ENCODE results near the gene FAM83G.
"Not testable (repeated sequence)": the region's sequence is repeated elsewhere in the genome, so short reads cannot be mapped to it uniquely, and the experiment has no call there.

FAM83G gene

DNA sequence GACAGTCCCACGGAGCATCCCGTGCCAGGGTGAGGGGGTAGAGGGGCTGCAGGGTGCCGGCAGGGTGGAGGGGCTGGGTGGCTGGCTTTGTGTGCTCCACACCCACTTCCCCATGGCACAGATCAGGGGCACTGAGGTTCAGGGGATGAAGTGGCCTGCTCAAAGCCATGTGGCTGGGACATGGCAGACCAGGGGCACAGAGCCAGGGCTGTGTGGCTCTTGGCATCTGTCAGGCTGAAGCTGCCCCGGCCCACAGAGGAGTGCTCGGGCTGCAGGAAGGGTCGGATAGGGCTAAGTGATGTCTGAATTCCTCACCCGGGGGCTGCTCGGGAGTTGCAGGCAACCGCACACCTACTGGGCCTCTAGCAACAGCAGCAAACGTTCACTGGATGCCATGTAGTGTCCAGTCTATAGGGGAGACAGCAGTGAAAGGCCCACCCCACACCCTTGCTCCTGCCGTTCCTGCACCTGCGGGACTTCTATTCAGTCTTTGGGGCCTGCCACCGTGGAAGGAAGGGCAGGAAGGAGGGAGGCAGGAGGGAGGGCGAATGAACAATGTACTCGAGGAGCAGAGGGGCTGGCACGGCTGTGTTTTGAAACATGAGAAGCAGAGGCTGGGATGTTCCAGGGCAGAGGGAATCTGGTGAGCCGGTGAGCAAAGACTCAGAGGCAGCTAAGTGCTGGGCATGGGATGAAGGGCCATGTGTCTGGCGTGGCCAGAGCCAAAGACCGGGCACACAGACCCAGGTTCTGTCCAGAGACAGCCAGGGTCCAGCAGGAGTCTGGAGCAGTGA, 37.5 kb downstream of the FAM83G start:
- DNase-seq (ENCODE audit: low read depth): no peak

DNA sequence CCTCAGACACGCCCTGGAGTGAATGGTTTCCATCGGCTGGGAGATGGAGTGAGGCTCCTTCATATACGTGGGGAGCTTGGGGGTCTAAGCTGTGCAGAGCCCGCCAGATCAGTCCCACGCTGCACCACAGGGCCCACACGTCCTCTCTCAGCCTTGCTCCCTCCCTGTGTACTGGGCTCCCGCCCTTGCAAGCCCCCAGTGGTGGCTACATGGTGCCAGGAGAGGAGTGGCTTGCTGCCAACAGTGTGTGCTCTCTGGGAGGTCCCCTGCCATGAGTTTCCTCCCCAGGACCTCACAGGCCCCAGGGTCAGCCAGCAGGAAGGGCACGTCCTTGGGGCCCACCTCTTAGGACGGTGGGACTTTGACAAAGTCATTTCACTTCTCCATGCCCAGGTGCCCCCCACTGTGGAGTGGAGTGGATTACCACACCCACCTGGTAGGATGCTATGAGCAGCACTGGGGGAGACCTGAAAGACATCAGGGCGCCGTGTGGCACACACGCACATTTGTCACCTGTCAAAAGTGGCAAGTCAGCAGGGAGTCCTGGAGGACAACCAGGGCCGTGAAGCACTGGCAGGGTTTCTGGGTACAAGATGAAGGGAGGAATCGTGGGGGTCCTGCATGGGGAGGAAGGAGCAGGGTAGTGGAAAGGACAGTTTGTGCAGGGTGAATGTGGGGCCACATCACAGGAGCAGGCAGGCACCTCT, 38.9 kb downstream of the FAM83G start:
- no peak for DNase-seq (ENCODE audit: low read depth)

DNA sequence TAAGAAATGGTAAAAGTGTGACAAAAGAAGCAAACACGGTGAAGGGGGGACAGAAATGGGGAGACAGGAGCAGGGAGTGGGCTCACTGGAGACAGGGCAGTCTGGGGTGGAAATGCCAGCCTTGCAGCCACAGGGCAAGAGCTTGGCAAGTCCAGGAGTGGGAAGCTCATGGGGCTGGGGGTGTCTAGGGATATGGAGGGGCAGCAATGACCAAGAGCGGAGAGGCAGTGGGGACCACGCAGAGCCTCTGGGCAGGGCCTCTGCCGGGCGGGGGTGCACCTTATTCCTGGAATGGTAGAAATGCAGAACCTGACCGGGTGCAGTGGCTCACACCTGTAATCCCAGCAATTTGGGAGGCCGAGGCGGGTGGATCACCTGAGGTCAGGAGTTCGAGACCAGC, 40.0 kb downstream of the FAM83G start:
- no peak for DNase-seq (ENCODE audit: low read depth)

DNA sequence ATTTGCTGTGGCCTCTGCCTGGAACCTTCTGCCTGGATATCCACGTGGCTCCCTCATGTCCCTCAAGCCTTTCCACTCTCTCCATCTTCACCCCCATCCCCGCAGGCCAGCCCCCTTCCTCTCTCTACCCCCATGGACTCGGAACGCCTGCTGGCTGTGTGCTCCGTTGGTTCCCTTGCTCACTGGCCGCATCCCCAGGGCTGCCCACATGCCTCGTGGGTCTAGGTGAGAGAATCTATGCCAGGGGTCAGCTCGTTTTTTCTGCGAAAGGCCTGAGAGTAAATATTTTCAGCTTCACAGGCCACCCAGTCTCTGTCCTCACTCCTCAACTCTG, 40.6 kb downstream of the FAM83G start:
- DNase-seq (ENCODE audit: low read depth): no peak

DNA sequence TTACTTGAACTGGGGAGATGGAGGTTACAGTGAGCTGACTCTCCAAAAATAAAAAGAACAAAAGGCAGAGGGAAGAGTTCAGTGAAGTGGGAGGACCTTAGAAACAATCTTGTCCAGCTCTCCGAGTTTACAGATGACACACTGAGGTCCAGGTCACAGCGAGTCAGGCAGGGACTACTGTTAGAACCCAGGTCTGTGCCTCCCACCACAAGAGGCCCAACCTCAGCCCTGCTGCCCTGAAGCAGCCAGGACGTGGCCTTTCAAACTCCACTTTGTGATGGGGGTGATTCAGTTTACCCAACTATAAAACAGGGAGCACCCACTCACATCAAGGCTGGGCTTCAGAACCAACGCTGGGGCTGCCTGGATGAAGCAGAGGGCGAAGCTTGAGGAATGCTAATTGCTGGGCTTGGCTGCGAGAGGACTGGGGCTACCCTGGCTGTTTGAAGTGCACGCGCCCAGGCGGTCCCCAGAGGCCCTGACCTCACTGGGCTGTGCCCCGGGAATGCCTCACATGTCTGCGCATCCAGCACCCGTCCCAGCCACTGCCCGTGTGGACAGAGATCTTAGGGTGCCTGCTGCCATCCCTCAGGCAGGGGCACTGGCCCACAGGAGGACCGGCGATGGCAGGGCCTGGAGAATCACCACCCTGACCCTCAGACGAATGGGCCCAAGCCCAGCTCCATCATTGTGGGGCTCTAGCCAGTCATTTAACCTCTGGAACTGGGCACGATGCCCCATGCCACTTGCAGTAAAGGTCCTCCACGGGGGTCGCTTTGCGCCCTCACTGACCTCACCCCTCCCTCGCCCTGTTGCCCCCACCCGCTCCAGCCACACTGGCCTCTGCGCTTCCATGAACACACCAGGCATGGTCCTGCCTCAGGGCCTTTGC, 41.2 kb downstream of the FAM83G start:
- DNase-seq (ENCODE audit: low read depth): no peak

DNA sequence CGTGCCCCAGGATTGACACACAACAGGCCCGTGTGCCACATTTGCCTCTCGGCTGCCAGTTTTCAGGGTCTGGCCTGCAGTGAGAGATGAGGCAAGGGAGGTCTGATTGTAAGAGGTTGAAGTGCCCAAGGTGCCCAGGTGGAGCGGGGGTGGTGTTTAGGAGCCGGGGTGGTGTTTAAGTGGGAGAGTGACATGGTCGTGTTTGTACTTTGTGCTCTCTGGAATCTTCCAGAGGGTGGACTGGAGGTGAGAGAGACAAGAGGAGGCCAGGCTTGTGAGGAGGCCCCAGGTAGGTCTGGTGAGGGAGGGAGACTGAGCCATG, 42.1 kb downstream of the FAM83G start:
- DNase-seq (ENCODE audit: low read depth): no peak

DNA sequence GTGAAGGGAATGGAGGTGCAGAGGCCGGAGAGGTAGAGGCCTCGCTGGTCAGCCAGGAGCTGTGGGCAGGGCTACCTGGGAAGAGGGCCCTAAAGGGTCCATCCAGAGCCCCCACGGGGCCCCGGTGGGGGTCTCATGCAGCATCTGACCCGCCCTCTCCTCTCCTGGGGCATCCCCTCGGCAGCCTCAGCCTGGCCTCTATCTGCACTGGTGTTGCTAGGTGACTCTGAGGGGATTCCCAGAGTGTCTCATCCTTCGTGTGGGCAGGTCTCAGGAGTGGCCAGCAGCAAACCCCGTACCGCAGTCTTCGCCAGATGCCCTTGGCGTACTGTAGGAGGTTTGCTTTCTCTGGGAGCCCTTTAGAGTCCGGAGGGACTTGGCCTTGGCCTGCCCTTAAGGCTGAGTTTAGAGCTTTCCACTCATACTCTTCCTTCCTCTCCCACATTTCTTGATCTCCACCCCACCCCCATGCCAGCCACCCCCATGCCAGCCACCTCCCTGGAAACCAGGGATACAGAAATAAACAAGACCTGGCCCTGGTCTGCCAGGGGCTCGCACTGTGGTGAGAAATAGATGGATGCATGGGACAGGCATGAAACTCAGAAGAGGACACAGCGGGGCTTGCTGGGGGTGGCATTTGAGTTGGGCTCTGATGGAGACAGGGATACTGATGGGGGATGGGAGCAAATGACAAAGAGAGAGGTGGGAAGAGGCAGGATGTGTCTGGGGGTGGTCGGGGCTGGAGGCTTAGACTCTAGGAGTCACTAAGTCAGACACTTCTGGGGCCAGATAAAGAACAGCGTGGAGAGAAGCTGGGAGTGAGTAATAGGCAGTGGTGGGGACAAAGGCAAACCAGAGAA, 42.7 kb downstream of the FAM83G start:
- DNase-seq (ENCODE audit: low read depth): no peak

DNA sequence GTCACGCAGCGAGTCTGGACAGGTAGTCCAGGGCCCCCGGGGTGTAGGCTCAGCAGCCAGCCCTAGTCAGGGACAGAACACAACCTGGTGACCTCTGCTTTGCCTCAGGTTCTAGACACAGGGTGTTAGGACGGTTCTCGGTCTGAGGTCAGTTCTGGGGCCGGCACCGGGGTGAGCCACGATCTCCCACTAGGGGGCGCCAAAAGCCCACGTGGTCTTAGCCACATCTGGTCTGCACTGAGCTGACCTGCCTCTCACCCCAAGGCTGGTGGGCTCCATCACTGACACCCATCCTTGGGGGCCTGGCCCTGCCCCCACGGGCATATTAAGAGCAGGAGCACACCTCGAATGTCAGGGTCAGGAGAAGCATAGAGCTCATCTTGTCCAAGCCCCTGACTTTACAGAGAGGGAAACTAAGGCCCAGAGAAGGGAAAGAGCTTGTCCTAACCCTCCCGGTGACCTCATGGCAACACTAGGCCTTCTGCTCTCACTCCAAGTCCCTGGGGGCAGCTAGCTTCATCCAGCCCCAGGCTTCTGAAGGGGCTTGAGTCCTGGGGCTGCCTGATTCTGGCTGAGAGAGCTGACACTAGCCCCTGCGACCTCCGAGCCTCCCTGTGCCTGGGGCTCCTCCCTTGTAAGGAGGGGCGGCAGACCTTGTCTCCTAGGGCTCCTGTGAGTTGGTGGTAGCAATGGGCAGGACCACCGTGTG, 43.6 kb downstream of the FAM83G start:
- no peak for DNase-seq (ENCODE audit: low read depth)

DNA sequence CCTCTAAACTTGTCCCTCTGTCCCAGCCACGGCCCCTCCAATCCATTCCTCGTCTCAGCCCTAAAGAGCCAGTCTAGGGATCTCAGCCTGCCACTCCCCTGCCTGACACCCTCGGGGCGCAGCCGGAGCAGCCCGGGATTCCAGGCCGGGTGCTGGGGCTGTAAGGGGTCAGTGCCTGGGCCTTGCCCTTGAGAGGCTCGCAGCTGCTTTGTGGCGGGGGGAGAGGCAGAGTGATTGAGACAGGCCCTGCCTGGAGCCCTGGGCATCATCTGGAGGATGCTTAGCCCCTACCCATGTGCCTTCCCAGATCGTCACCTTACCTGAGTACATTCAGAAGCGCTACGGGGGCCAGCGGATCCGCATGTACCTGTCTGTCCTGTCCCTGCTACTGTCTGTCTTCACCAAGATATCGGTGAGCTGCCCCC, 44.3 kb downstream of the FAM83G start:
- DNase-seq (ENCODE audit: low read depth): no peak

DNA sequence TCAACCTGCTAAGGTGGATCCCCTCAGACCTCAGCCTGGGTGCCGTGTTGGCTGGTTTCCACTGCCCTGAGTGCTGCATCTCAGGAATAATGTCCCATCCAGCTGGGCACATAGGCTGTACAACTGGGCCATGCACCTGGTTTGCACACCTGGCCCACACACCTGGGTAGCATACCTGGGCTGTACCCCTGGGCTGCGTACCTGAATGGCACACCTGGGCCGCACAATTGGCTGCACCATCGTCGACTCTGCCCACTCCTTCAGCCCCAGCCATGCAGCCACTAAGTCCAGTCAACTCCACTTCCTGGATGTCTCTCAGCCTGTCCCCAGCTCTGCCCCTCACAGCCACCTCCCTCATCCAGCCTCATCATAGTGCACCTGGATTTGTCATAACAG, 44.7 kb downstream of the FAM83G start:
- no peak for DNase-seq (ENCODE audit: low read depth)

DNA sequence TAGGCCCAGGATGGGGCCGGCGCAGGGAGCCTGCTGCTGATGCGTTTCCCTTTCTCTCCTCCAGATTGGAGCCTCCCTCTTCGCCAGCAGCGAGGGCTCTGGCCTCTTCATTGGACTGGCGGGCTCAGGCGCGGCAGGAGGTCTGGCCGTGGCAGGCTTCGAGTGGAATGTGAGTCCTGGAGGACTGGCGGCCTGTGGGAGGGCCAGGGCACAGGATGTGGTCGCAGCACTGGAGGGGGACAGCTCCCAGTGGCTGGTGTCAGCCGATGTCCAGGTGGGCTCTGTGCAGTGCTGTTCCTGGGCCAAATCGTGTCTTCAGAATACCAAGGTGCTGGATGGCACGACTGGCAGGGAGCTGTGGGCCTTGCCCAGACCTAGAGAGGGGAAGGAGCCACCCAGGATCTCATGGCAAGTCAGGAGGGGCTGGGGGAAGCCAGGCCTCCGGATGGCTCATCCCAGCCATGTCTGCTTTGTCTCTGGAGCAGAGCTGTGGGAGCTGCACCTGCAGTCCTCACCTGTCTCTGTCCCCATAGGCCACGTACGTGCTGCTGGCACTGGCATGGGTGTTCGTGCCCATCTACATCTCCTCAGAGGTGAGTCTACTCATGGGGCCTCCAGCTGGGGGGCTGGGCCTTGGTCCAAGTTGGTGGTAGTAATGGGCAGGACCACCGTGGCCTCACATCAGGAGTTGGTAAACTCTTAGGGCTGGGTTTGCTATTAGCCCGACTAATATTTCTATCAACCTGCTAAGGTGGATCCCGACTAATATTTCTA, 45.3 kb downstream of the FAM83G start:
- DNase-seq (ENCODE audit: low read depth): no peak

DNA sequence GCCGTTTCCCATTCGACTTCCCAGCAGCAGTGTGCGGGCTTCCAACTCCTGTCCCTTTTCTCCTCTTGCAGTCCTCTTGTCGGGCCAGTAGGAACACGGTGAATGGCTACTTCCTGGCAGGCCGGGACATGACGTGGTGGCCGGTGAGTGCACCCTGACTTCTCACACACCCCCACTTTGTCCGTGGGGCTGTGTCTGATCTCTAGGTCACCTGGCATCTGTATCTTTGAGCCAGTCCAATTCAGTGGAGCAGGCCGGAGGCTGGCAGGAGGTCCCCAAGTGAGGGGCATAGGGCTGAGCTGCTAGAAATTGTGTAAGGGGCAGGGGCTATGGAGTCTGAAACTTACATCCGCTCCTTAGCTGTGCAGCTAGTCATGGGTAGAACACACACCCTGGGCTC, 46.0 kb downstream of the FAM83G start:
- no peak for DNase-seq (ENCODE audit: low read depth)

DNA sequence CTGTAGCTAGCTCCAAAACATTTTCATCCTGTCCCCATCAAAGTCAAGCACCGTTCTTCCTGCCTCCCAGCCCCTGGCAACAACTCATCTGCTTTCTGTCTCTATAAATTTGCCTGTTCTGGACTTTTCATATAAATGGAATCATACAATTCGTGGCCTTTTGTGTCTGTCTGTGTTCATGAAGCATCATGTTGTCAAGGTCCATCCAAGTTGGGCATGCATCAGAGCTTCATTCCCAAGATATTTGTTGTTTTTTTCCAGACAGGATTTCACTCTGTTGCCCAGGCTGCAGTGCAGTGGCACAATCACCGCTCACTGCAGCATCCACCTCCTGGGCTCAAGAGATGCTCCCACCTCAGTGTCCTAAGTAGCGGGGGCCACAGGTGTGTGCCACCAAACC, 46.7 kb downstream of the FAM83G start:
- DNase-seq (ENCODE audit: low read depth): no peak

DNA sequence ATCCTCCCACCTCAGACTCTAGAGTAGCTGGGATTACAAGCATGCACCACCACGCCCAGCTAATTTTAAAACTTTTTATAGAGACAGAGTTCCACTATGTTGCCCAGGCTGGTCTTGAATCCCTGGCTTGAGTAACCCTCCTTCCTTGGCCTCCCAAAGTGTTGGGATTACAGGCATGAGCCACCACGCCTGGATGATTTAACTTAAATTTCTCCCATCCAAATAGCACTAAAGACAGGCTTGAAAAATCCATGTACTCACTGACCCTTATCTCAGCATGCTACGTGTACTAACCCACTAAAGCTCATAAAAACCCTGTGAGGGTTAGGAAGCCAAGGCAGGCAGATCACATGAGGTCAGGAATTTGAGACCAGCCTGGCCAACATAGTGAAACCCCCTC, 48.0 kb downstream of the FAM83G start:
- DNase-seq (ENCODE audit: low read depth): no peak

DNA sequence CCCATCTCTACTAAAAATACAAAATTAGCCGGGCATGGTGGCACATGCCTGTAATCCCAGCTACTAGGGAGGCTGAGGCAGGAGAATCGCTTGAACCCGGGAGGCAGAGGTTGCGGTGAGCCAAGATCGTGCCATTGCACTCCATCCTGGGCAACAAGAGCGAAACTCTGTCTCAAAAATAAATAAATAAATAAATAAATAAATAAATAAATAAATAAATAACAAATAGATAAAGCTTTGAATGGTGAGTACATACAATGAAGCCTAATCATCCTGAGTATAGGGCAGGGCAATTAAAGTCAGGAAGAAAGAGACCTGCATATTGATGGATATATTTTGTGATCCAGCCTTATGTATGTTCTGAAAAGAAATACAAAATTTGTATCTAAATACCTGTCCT, 48.5 kb downstream of the FAM83G start:
- DNase-seq (ENCODE audit: low read depth): not testable (repeated sequence)

DNA sequence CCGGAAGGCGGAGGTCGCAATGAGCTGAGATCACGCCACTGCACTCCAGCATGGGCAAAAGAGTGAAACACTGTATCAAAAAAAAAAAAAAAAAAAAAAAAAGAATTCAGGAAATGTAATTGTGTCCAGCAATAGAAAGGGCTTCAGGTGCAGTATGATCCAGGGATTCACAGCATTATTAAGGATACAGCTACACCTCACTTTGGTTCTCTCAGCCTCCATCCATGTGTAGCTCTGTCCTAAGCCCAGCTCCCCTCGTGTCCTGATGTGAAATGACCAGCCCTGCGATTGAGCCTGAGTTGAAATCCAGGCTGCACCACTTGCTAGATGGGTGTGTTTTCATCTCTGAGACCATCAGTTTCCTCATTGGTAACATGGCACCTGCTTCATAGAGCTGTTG, 49.6 kb downstream of the FAM83G start:
- DNase-seq (ENCODE audit: low read depth): no peak

DNA sequence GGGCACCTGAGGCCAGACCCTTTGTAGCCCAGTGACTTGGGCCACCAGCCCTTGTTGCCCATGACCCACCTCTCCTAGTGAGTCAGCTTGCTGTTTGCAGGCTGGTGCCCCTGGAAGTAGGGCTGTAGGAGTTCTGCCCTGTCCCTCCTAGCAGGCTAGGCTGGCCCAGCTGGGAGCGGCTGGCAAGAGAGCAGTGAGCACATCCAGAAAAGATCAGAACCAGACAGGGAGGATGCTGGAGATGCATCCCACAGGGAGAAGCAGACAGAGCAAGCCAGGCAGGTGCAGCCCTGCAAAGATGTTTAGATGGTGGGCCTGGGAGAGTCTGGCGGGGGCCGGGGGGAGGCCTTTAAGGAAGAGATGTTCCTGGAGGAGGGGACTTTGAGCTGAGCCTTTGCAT, 50.2 kb downstream of the FAM83G start:
- DNase-seq (ENCODE audit: low read depth): no peak

DNA sequence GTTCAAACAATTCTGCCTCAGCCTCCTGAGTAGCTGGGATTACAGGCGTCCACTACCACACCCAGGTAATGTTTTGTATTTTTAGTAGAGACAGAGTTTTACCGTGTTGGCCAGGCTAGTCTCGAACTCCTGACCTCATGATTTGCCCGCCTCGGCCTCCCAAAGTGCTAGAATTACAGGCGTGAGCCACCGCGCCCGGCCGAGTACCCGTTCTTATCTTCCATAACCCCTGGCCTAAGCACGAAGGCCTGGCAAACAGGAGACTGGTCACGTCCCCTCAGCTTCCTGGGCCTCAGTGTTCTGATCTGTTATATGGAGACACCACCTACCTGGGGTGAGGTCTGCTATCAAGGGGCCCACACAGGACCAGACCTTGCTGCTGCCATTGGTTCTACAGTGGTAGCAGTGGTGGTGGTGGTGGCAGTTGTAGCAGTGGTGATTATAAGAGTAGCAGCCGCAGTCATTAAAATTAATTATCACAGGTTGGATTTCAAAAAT, 51.3 kb downstream of the FAM83G start:
- no peak for DNase-seq (ENCODE audit: low read depth)

DNA sequence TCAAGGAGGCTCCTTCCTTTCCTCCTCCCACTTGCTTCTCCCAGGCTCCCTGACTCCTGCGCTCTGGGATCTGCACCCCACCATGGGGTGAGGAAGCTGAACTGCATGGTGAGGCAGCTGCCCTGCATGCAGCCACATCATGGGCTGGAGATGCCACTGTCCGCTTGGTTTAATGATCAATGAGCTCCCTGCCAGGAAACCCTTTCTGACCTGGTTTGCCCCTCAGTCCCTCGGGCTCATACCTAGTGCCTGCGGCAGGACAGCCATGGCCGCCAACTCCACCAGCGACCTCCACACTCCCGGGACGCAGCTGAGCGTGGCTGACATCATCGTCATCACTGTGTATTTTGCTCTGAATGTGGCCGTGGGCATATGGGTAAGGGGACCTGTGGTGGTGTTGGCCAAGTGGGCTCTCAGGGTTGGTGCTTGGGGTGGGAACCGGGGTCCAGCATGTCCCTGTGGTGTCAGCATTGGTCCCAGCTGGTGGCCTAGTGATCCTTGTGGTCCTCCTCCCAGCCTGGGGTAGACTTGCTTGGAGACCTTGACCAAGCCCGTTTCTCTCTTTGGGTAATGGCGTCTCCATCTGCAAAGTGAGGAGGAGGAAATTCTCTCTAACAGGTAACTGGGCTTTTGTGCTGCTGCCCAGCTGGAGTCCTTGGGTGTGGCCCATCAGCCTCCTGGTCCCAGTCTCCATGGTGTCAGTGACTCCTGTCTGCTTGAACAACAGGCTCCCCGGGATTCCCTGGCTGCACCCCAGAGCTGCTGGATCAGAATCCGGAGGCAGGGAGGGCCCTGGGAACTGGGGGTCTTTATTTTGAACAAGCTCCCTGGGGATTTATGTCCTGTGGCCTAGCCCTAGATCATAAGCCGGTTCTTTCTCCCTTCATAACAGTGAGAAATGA, 52.4 kb downstream of the FAM83G start, which contains the start of gene SLC5A10:
SLC5A10 (plus strand) TSS at position 225 of the 902 bp plus-strand sequence; CDS start at position 266, 41 bp downstream.
- DNase-seq (ENCODE audit: low read depth): no peak
